HepG2 (cell line): ENCODE data around the gene REM2. TPM values are rescaled to one million over a fixed set of nuclear protein-coding genes. Genes with fewer than 3 reads are reported as not detected.

Experiments
- ATAC-seq: fragments of 200-7000 bp; cut with Tn5 transposase; 3 replicates; pipeline ENCODE4 v1.9.1; 2020; ENCODE audit warnings: mild to moderate bottlenecking, moderate library complexity
- BruUV-seq: library from RNA; stranded (reverse); fragments of 400-500 nt; replicated peaks from 2 replicates; lab custom pipeline; 2021; lab: Mats Ljungman, UMichigan
- CTCF ChIA-PET: fragments of 300-600 bp; formaldehyde crosslinking; extraction: SDS; loops from one replicate; lab custom pipeline; 2021; ENCODE audit warnings: low total read pairs, inconsistent platforms, low intra/inter-chr PET ratio; lab: Yijun Ruan, JAX
- POLR2A ChIA-PET: fragments of 350-600 bp; sonication (Branson Sonifier 250); formaldehyde crosslinking; loops from one replicate; lab custom pipeline; 2020; ENCODE audit warnings: antibody characterized with exemption, inconsistent platforms; lab: Yijun Ruan, JAX
- DNase-seq: peaks from one replicate; pipeline ENCODE4 v3.0.0-alpha.2; 2015; ENCODE audit warnings: low spot score
- FAIRE-seq: peaks from 3 replicates; lab custom pipeline; 2011; peaks lifted over from hg19 to GRCh38; lab: Jason Lieb, UNC
- H2AFZ ChIP-seq: one replicate; pipeline ENCODE4 v1.6.1; 2011; ENCODE audit warnings: low read length, inconsistent platforms
- H3K27ac ChIP-seq: fragments of 300-600 bp; 3 replicates; pipeline ENCODE4 v1.8.0; 2011; ENCODE audit warnings: mixed run types, mild to moderate bottlenecking, mixed read lengths, low read length, inconsistent platforms; ENCODE audit not compliant: insufficient read depth; ENCODE audit errors: extremely low read length
- H3K27me3 ChIP-seq, 2 experiments: fragments of 200-600 bp in 1 of 2; 2 replicates in 1 of 2; 3 replicates in 1 of 2; pipeline versions ENCODE4 v1.6.0 to v1.8.0; 2011; ENCODE audit warnings: low read length in 2 of 2, mild to moderate bottlenecking in 2 of 2, moderate library complexity in 2 of 2, inconsistent platforms in 1 of 2; ENCODE audit not compliant: insufficient read depth in 2 of 2, control insufficient read depth in 1 of 2
- H3K36me3 ChIP-seq, 2 experiments: fragments of 200-600 bp in 1 of 2; replicated peaks in 1 of 2; 2 replicates in 1 of 2; 3 replicates in 1 of 2; pipeline versions ENCODE4 v1.5.1 to v1.8.0; 2011; ENCODE audit warnings: low read length in 2 of 2, inconsistent platforms in 1 of 2; ENCODE audit not compliant: insufficient read depth in 2 of 2, control insufficient read depth in 1 of 2
- H3K4me1 ChIP-seq: 2 replicates; pipeline ENCODE4 v1.5.1; 2012; ENCODE audit warnings: low read length, inconsistent platforms; ENCODE audit not compliant: insufficient read depth
- H3K4me2 ChIP-seq: 2 replicates; pipeline ENCODE4 v1.6.0; 2011; ENCODE audit warnings: low read depth, low read length, inconsistent platforms
- H3K4me3 ChIP-seq, 3 experiments: fragments of 200-600 bp in 1 of 3; sonication (generic), shearing (Covaris generic) in 1 of 3; replicated peaks in 1 of 3; 2 replicates each; pipeline ENCODE4 v1.5.1; 2011 to 2016; ENCODE audit warnings: low read length in 3 of 3, inconsistent platforms in 2 of 3, low read depth in 2 of 3, mild to moderate bottlenecking in 2 of 3, control low read depth in 1 of 3, mixed read lengths in 1 of 3; ENCODE audit not compliant: insufficient read depth in 1 of 3
- H3K79me2 ChIP-seq: one replicate; pipeline ENCODE4 v1.6.1; 2011; ENCODE audit warnings: low read length, inconsistent platforms; ENCODE audit not compliant: insufficient read depth
- H3K9ac ChIP-seq: 2 replicates; pipeline ENCODE4 v1.6.0; 2011; ENCODE audit warnings: mild to moderate bottlenecking, low read depth, low read length, inconsistent platforms; ENCODE audit not compliant: insufficient read depth
- H3K9me3 ChIP-seq: 2 replicates; pipeline ENCODE4 v1.5.1; 2012; ENCODE audit warnings: mild to moderate bottlenecking, low read length
- H4K20me1 ChIP-seq: 2 replicates; pipeline ENCODE4 v1.6.0; 2011; ENCODE audit warnings: inconsistent platforms, mild to moderate bottlenecking, low read length, moderate library complexity; ENCODE audit not compliant: insufficient read depth
- HES4 ChIP-seq: sonication (generic); formaldehyde crosslinking; IDR thresholded peaks from 2 replicates; pipeline ENCODE4 v1.9.0; 2021; ENCODE audit warnings: mild to moderate bottlenecking, missing genetic modification reagents, borderline replicate concordance
- MTA3 ChIP-seq: sonication (generic); formaldehyde crosslinking; IDR thresholded peaks from 2 replicates; pipeline ENCODE4 v1.4.0; 2020; ENCODE audit warnings: missing genetic modification reagents
- NRL ChIP-seq: sonication (generic); formaldehyde crosslinking; IDR thresholded peaks from 2 replicates; pipeline ENCODE4 v1.5.0; 2020; ENCODE audit warnings: missing genetic modification reagents, mild to moderate bottlenecking, moderate library complexity, borderline replicate concordance
- ZNF296 ChIP-seq: sonication (generic); formaldehyde crosslinking; conservative IDR thresholded peaks from 2 replicates; pipeline ENCODE4 v1.5.0; 2020; ENCODE audit warnings: mild to moderate bottlenecking, missing genetic modification reagents
- ZNF687 ChIP-seq: sonication (generic); formaldehyde crosslinking; IDR thresholded peaks from 2 replicates; pipeline ENCODE4 v1.5.1; 2020; ENCODE audit warnings: mild to moderate bottlenecking, missing genetic modification reagents, moderate library complexity
- ZNF891 ChIP-seq: sonication (generic); formaldehyde crosslinking; IDR thresholded peaks from 2 replicates; pipeline ENCODE4 v1.5.0; 2020; ENCODE audit warnings: mild to moderate bottlenecking, missing genetic modification reagents
- WGBS: methylation state at CpG from one replicate; pipeline ENCODE4 v1.1.6; 2017; ENCODE audit warnings: low lambda C conversion rate; 5-methylcytosine and 5-hydroxymethylcytosine counted together
- in situ Hi-C: cut with HindIII; loops from 2 replicates; pipeline ENCODE4 v1.10.0; 2017; ENCODE audit warnings: low pct_unique_long_range_greater_than_20kb; ENCODE audit not compliant: extremely low pct_ligation_motif_present
- intact Hi-C: fragments of 100-400 bp; cut with micrococcal nuclease; formaldehyde crosslinking; loops from one replicate; pipeline ENCODE4 v1.10.0; 2022; ENCODE audit not compliant: unreplicated experiment
- polyA plus RNA-seq, 8 experiments: library from polyadenylated mRNA; depleted of rRNA in 3 of 8; stranded (reverse) in 7 of 8; unstranded in 1 of 8; fragments of >200 nt; fragmentation: Illumina TruSeq in 4 of 8; extraction: Trizol in 4 of 8; gene quantifications; 2 replicates each; pipeline versions ENCODE4 v1.2.1 to v1.2.3, GENCODE V29; 2011 to 2016; ENCODE audit warnings: low read depth in 4 of 8, missing spikeins in 1 of 8, mixed read lengths in 1 of 8; ENCODE audit not compliant: insufficient read depth in 1 of 8
- total RNA-seq, 5 experiments: library from RNA; depleted of rRNA; stranded (reverse); fragments of >200 nt; fragmentation: Illumina TruSeq; extraction: Trizol; gene quantifications; 2 replicates each; pipeline ENCODE4 v1.2.3, GENCODE V29; 2016; ENCODE audit warnings: low read depth in 1 of 5
- TF ChIP-seq, protein P1 (sequence below): sonication (generic); formaldehyde crosslinking; IDR thresholded peaks from 2 replicates; pipeline ENCODE4 v1.8.0; 2022; ENCODE audit warnings: mild to moderate bottlenecking, missing genetic modification reagents, moderate library complexity
- TF ChIP-seq, protein P2 (sequence below): sonication (generic); formaldehyde crosslinking; IDR thresholded peaks from 2 replicates; pipeline ENCODE4 v1.4.0; 2020; ENCODE audit warnings: mild to moderate bottlenecking, missing genetic modification reagents

REM2 gene
- total and polyA plus RNA-seq, 2 of the 13 experiments (the other 11 are each of a cell fraction or from before 2014, with no cell fraction given): 0.20 TPM; not detected in 1

DNA sequence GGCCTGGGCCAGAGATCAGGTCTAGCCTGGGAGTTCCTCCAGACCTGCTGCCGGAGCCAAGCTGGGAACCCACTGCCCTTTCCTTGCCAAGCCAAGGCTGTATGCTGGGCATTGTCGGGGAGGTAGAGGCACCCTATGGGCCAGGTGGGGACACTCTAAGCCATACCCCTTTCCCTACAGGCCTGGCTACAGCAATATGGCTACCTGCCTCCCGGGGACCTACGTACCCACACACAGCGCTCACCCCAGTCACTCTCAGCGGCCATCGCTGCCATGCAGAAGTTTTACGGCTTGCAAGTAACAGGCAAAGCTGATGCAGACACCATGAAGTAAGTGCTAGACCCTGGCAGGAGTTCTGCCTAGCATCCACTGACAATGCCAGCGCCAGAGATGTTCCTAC is 41.7 kb upstream of the REM2 start:
- H3K79me2 ChIP-seq: no peaks in the 10 kb centered on the region
- CTCF ChIA-PET: no interaction called here
- no peak for FAIRE-seq

More for the DNA sequence above, 41.7 kb upstream of the REM2 start:
- no peak overlapping the region for H3K4me2 ChIP-seq
- H3K27ac ChIP-seq: no peak overlapping the region
- no peaks in the 10 kb centered on the region for H3K36me3 ChIP-seq
- ATAC-seq (no peak), DNase-seq (no peak)
- no peak overlapping the region for H2AFZ ChIP-seq
- in situ Hi-C loops: no loop called here
- TF ChIP-seq NRL (0 out of 2 replicates have a peak, but pooled peaks have one; percentile 58), ZNF687 (CRISPR knock-in tag) (0 out of 2 replicates have a peak, but pooled peaks have one; percentile 9), HES4 (CRISPR knock-in tag) (peak; percentile 72; the same call in 1 of the 2 replicates), MTA3 (no peak), ZNF891 (CRISPR knock-in tag) (peak; percentile 70; the same call in 1 of the 2 replicates), ZNF296 (CRISPR knock-in tag) (peak; percentile 16; the same call in 1 of the 2 replicates)
- TF ChIP-seq, protein P1, sequence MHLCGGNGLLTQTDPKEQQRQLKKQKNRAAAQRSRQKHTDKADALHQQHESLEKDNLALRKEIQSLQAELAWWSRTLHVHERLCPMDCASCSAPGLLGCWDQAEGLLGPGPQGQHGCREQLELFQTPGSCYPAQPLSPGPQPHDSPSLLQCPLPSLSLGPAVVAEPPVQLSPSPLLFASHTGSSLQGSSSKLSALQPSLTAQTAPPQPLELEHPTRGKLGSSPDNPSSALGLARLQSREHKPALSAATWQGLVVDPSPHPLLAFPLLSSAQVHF (CRISPR knock-in tag): no peak
- TF ChIP-seq, protein P2, sequence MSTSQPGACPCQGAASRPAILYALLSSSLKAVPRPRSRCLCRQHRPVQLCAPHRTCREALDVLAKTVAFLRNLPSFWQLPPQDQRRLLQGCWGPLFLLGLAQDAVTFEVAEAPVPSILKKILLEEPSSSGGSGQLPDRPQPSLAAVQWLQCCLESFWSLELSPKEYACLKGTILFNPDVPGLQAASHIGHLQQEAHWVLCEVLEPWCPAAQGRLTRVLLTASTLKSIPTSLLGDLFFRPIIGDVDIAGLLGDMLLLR: peak; percentile 27; the same call in 1 of the 2 replicates
- H3K4me3 ChIP-seq: no peak overlapping the region
- no TSS peak for BruUV-seq
- intact Hi-C loops: no loop called here
- no peak overlapping the region for H3K9ac ChIP-seq
- no peaks in the 10 kb centered on the region for H3K9me3 ChIP-seq
- 83% methylated on average over 9 of the region's 9 CpGs for WGBS
- POLR2A ChIA-PET: interaction anchor here (0.5 to 1.4 kb wide), 4 partner anchors 11 to 252 kb away, joined by 3 to 5 read pairs (median 4); partner anchors contain the start of gene DAD1
- no peaks in the 10 kb centered on the region for H4K20me1 ChIP-seq
- H3K27me3 ChIP-seq: peaks cover under 1 to 1% of the 10 kb centered on the region in 2 experiments; a peak in 1 of 5 replicates
- peaks cover 37% of the 10 kb centered on the region for H3K4me1 ChIP-seq
